ENCODE data around the gene POLA2.

The POLA2 gene

DNA sequence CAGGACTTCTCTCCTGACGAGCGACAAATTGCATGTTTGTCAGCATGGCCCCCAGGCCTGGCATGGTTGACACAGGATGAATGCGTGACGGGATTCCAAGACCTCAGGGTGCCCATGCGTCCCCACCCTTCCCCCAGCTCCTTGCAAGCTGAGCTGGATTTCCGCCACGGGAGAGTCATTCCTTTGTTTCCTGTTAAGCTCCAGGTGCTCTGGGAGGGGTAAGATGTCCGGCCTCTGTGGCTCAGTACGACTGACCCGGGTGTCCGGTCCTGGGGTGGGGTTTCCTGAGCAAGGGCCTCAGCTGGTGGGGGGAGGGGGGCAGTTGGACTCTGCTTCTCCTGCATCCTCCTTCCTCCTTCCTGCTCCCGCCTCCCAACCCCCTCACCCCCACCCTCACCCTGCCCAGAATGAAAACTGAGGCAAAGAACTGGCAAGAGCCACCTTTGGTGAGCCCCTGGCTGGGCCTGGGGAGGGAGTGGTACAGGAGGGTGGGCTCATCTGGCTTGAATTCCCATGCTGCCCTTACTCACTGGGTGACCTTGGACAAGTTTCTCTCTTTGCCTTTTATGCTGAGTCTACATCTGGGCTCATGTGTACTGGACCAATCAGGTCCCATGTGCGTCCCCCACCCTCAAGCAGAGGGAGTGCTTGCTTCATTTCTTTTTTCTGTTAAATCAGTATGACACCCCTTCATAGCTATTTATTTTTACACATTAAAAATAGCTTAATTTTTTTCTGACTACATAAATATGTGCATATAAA is 55.4 kb downstream of the POLA2 start:
- no peak for ATAC-seq
- TF ChIP-seq, protein P1, sequence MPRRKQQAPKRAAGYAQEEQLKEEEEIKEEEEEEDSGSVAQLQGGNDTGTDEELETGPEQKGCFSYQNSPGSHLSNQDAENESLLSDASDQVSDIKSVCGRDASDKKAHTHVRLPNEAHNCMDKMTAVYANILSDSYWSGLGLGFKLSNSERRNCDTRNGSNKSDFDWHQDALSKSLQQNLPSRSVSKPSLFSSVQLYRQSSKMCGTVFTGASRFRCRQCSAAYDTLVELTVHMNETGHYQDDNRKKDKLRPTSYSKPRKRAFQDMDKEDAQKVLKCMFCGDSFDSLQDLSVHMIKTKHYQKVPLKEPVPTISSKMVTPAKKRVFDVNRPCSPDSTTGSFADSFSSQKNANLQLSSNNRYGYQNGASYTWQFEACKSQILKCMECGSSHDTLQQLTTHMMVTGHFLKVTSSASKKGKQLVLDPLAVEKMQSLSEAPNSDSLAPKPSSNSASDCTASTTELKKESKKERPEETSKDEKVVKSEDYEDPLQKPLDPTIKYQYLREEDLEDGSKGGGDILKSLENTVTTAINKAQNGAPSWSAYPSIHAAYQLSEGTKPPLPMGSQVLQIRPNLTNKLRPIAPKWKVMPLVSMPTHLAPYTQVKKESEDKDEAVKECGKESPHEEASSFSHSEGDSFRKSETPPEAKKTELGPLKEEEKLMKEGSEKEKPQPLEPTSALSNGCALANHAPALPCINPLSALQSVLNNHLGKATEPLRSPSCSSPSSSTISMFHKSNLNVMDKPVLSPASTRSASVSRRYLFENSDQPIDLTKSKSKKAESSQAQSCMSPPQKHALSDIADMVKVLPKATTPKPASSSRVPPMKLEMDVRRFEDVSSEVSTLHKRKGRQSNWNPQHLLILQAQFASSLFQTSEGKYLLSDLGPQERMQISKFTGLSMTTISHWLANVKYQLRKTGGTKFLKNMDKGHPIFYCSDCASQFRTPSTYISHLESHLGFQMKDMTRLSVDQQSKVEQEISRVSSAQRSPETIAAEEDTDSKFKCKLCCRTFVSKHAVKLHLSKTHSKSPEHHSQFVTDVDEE (CRISPR knock-in tag; IDR thresholded peaks at IDR 0.05), result no peak
- no peak for TF ChIP-seq SNAI2 (CRISPR knock-in tag; IDR thresholded peaks at IDR 0.05)
- no peak for TF ChIP-seq PATZ1 (CRISPR knock-in tag; IDR thresholded peaks at IDR 0.05; ENCODE audit: borderline replicate concordance)
- no peak for TF ChIP-seq GLIS3 (CRISPR knock-in tag; IDR thresholded peaks at IDR 0.05)
- TF ChIP-seq PPARA (CRISPR knock-in tag; IDR thresholded peaks at IDR 0.05; ENCODE audit: borderline replicate concordance), result no peak
- no peak for TF ChIP-seq ZNF8 (CRISPR knock-in tag; IDR thresholded peaks at IDR 0.05)
- TF ChIP-seq ZNF70 (CRISPR knock-in tag; IDR thresholded peaks at IDR 0.05), result no peak
- TF ChIP-seq ZNF565 (CRISPR knock-in tag; conservative IDR thresholded peaks at IDR 0.05; ENCODE audit: low read depth), result no peak
- TF ChIP-seq TCF4 (CRISPR knock-in tag; IDR thresholded peaks at IDR 0.05; ENCODE audit: borderline replicate concordance), result no peak
- TF ChIP-seq, protein P2, sequence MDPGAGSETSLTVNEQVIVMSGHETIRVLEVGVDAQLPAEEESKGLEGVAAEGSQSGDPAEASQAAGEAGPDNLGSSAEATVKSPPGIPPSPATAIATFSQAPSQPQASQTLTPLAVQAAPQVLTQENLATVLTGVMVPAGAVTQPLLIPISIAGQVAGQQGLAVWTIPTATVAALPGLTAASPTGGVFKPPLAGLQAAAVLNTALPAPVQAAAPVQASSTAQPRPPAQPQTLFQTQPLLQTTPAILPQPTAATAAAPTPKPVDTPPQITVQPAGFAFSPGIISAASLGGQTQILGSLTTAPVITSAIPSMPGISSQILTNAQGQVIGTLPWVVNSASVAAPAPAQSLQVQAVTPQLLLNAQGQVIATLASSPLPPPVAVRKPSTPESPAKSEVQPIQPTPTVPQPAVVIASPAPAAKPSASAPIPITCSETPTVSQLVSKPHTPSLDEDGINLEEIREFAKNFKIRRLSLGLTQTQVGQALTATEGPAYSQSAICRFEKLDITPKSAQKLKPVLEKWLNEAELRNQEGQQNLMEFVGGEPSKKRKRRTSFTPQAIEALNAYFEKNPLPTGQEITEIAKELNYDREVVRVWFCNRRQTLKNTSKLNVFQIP (CRISPR knock-in tag; IDR thresholded peaks at IDR 0.05; ENCODE audit: borderline replicate concordance, low read depth), result no peak
- no peak for TF ChIP-seq ISL1 (CRISPR knock-in tag; IDR thresholded peaks at IDR 0.05)
- no peak for TF ChIP-seq ZFP3 (CRISPR knock-in tag; IDR thresholded peaks at IDR 0.05)
- TF ChIP-seq CREB5 (CRISPR knock-in tag; IDR thresholded peaks at IDR 0.05; ENCODE audit: low read depth), result no peak
- TF ChIP-seq ZFP30 (CRISPR knock-in tag; IDR thresholded peaks at IDR 0.05), result no peak
- no peak for TF ChIP-seq TOX (CRISPR knock-in tag; IDR thresholded peaks at IDR 0.05; ENCODE audit: borderline replicate concordance)
- TF ChIP-seq ARNTL (CRISPR knock-in tag; IDR thresholded peaks at IDR 0.05; ENCODE audit: borderline replicate concordance, low read depth), result no peak

- ATAC-seq, result no peak
- no peak for TF ChIP-seq GLIS3 (CRISPR knock-in tag; IDR thresholded peaks at IDR 0.05)
- TF ChIP-seq, protein P3, sequence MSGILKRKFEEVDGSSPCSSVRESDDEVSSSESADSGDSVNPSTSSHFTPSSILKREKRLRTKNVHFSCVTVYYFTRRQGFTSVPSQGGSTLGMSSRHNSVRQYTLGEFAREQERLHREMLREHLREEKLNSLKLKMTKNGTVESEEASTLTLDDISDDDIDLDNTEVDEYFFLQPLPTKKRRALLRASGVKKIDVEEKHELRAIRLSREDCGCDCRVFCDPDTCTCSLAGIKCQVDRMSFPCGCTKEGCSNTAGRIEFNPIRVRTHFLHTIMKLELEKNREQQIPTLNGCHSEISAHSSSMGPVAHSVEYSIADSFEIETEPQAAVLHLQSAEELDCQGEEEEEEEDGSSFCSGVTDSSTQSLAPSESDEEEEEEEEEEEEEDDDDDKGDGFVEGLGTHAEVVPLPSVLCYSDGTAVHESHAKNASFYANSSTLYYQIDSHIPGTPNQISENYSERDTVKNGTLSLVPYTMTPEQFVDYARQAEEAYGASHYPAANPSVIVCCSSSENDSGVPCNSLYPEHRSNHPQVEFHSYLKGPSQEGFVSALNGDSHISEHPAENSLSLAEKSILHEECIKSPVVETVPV (CRISPR knock-in tag; IDR thresholded peaks at IDR 0.05), result no peak
- TF ChIP-seq TOX (CRISPR knock-in tag; IDR thresholded peaks at IDR 0.05; ENCODE audit: borderline replicate concordance), result no peak
- no peak for TF ChIP-seq ZNF565 (CRISPR knock-in tag; conservative IDR thresholded peaks at IDR 0.05; ENCODE audit: low read depth)
- TF ChIP-seq CREB5 (CRISPR knock-in tag; IDR thresholded peaks at IDR 0.05; ENCODE audit: low read depth), result no peak
- no peak for TF ChIP-seq ARNTL (CRISPR knock-in tag; IDR thresholded peaks at IDR 0.05; ENCODE audit: borderline replicate concordance, low read depth)
- TF ChIP-seq ZNF8 (CRISPR knock-in tag; IDR thresholded peaks at IDR 0.05), result no peak
- TF ChIP-seq, protein P2 (CRISPR knock-in tag; IDR thresholded peaks at IDR 0.05; ENCODE audit: borderline replicate concordance, low read depth), result no peak
- TF ChIP-seq, protein P1 (CRISPR knock-in tag; IDR thresholded peaks at IDR 0.05), result no peak
- no peak for TF ChIP-seq ZFP3 (CRISPR knock-in tag; IDR thresholded peaks at IDR 0.05)
- no peak for TF ChIP-seq ZFP30 (CRISPR knock-in tag; IDR thresholded peaks at IDR 0.05)
- no peak for TF ChIP-seq OSR1 (CRISPR knock-in tag; IDR thresholded peaks at IDR 0.05)
- no peak for TF ChIP-seq TCF4 (CRISPR knock-in tag; IDR thresholded peaks at IDR 0.05; ENCODE audit: borderline replicate concordance)
- no peak for TF ChIP-seq RARB (CRISPR knock-in tag; IDR thresholded peaks at IDR 0.05)
Observed at GRCh38 chr11:65320386-65321075, 58.8 kb downstream of the POLA2 start.

Measured in SK-N-SH treated with all-trans-retinoic acid at 6 μM for 48 hours (cell line).